ENCODE measurements around the gene ITPK1. TPM values are rescaled to one million over a fixed set of nuclear protein-coding genes. Genes with fewer than 3 reads are reported as not detected.

The ITPK1 gene
- polyA plus RNA-seq, 4 donors, result 98.8 to 153 (median 138) TPM

GRCh38 chr14:93035917-93036651 lies 79.6 kb downstream of the ITPK1 start:
- DNase-seq, result peak in 1 of 2 donors; percentile 71
- FAIRE-seq, result no peak
- H3K4me1 ChIP-seq (ENCODE audit: control insufficient read depth in 3 of 3, insufficient read depth in 2 of 3, low read depth in 1 of 3, low read length in 2 of 3), result peaks cover 20 to 84% (median 26%) of the 10 kb centered on the region in 3 donors
- 65 to 75% (median 73%) methylated on average over 20 to 22 of the region's 22 CpGs for WGBS, 3 donors
- peaks cover 0 to 52% (median 0%) of the 10 kb centered on the region in 3 donors for H3K36me3 ChIP-seq (ENCODE audit: control insufficient read depth in 3 of 3, insufficient read depth in 2 of 3, low read depth in 1 of 3, low read length in 3 of 3)
- no peaks in the 10 kb centered on the region for H3K9me3 ChIP-seq (ENCODE audit: control insufficient read depth in 2 of 2, insufficient read depth in 1 of 2, low read depth in 1 of 2, low read length in 1 of 2)
- no peak overlapping the region for H3K4me3 ChIP-seq (ENCODE audit: low read depth in 1 of 3, low read length in 3 of 3)
- H3K27ac ChIP-seq (ENCODE audit: low read depth in 1 of 3, low read length in 2 of 3), result peak overlapping the region; percentile 55 to 82 (median 57)
- no peaks in the 10 kb centered on the region for H3K27me3 ChIP-seq (ENCODE audit: control insufficient read depth in 3 of 3, insufficient read depth in 3 of 3, low read length in 3 of 3)

DNA sequence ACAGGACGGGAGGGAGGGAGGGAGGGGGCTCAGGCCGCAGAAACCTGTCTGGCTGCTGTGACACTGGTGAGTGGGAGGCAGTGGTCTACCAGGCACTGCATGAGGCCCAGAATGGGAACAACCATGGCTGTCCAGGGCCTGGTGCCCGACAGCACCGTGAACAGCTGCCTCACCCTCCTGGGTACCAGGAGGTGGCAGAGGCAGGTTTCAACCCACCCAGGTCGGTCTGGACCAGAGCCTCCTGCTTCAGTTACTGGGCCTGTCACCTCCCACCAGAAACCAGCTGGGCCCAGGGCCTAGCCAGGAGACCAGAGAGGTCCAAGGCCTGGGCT lies 80.2 kb downstream of the ITPK1 start:
- WGBS, 3 donors, result 86 to 92% (median 89%) methylated on average over 4 to 5 of the region's 5 CpGs
- Histone ChIP-seq H3K9me3 (ENCODE audit: control insufficient read depth in 2 of 2, insufficient read depth in 1 of 2, low read depth in 1 of 2, low read length in 1 of 2) (no peaks in the 10 kb centered on the region), H3K36me3 (ENCODE audit: control insufficient read depth in 3 of 3, insufficient read depth in 2 of 3, low read depth in 1 of 3, low read length in 3 of 3) (peaks cover 0 to 54% (median 0%) of the 10 kb centered on the region in 3 donors), H3K27ac (ENCODE audit: low read depth in 1 of 3, low read length in 2 of 3) (peak overlapping the region; percentile 55 to 82 (median 57)), H3K4me1 (ENCODE audit: control insufficient read depth in 3 of 3, insufficient read depth in 2 of 3, low read depth in 1 of 3, low read length in 2 of 3) (peaks cover 15 to 78% (median 22%) of the 10 kb centered on the region in 3 donors), H3K27me3 (ENCODE audit: control insufficient read depth in 3 of 3, insufficient read depth in 3 of 3, low read length in 3 of 3) (no peaks in the 10 kb centered on the region), H3K4me3 (ENCODE audit: low read depth in 1 of 3, low read length in 3 of 3) (no peak overlapping the region)
- FAIRE-seq (no peak), DNase-seq (no peak)

GRCh38 chr14:93034671-93034994 lies 81.1 kb downstream of the ITPK1 start:
- Histone ChIP-seq H3K4me3 (ENCODE audit: low read depth in 1 of 3, low read length in 3 of 3) (no peak overlapping the region), H3K27me3 (ENCODE audit: control insufficient read depth in 3 of 3, insufficient read depth in 3 of 3, low read length in 3 of 3) (no peaks in the 10 kb centered on the region), H3K27ac (ENCODE audit: low read depth in 1 of 3, low read length in 2 of 3) (peak overlapping the region in 2 of 3 donors; percentile 61 to 82), H3K9me3 (ENCODE audit: control insufficient read depth in 2 of 2, insufficient read depth in 1 of 2, low read depth in 1 of 2, low read length in 1 of 2) (no peaks in the 10 kb centered on the region), H3K36me3 (ENCODE audit: control insufficient read depth in 3 of 3, insufficient read depth in 2 of 3, low read depth in 1 of 3, low read length in 3 of 3) (peaks cover 0 to 53% (median 2%) of the 10 kb centered on the region in 3 donors), H3K4me1 (ENCODE audit: control insufficient read depth in 3 of 3, insufficient read depth in 2 of 3, low read depth in 1 of 3, low read length in 2 of 3) (peaks cover 11 to 69% (median 18%) of the 10 kb centered on the region in 3 donors)
- FAIRE-seq, result no peak
- WGBS, 3 donors, result 70 to 89% (median 84%) methylated on average over 3 to 5 of the region's 5 CpGs
- DNase-seq, result no peak

DNA sequence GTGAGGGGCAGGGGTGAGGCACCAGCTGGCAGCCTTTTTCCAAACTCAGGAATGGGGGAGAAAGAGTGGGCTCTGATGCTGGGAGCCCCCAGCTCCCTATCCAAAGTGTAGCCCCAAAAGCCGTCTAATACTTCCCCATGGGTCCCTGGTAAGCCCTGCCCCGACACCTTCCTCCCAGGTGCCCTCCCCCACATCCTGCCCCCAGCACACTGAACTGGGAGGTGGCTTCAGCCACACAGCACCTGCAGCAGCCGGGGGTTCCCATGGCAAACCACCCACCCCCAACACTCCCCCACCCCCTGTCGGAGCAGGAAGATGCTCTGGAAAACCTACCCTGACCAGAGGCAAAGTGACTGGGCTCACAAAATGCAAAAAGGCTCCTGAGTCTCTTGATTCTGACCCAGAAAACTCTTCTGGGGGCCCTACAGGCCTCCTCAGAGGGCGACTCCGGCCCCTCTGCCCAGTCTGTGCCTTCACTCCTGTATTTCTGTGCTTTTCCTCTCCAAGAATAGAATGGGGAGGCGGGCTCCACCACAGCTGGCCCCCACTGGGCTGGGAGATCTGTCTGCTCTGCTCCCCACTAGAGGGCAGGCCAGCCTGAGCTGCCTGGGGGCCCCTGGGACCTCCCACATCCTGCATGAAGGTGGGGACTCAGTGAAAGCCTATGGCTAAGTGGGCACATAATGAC lies 81.6 kb downstream of the ITPK1 start:
- H3K9me3 ChIP-seq (ENCODE audit: control insufficient read depth in 2 of 2, insufficient read depth in 1 of 2, low read depth in 1 of 2, low read length in 1 of 2), result no peaks in the 10 kb centered on the region
- FAIRE-seq (no peak), DNase-seq (peak in 1 of 2 donors; percentile 60)
- 68 to 83% (median 77%) methylated on average over 6 to 7 of the region's 7 CpGs for WGBS, 3 donors
- H3K4me3 ChIP-seq (ENCODE audit: low read depth in 1 of 3, low read length in 3 of 3), result no peak overlapping the region
- peak overlapping the region in 2 of 3 donors; percentile 79 to 82 for H3K27ac ChIP-seq (ENCODE audit: low read depth in 1 of 3, low read length in 2 of 3)
- H3K27me3 ChIP-seq (ENCODE audit: control insufficient read depth in 3 of 3, insufficient read depth in 3 of 3, low read length in 3 of 3), result no peaks in the 10 kb centered on the region
- H3K4me1 ChIP-seq (ENCODE audit: control insufficient read depth in 3 of 3, insufficient read depth in 2 of 3, low read depth in 1 of 3, low read length in 2 of 3), result peaks cover 11 to 66% (median 15%) of the 10 kb centered on the region in 3 donors
- peaks cover 0 to 56% (median 2%) of the 10 kb centered on the region in 3 donors for H3K36me3 ChIP-seq (ENCODE audit: control insufficient read depth in 3 of 3, insufficient read depth in 2 of 3, low read depth in 1 of 3, low read length in 3 of 3)

DNA sequence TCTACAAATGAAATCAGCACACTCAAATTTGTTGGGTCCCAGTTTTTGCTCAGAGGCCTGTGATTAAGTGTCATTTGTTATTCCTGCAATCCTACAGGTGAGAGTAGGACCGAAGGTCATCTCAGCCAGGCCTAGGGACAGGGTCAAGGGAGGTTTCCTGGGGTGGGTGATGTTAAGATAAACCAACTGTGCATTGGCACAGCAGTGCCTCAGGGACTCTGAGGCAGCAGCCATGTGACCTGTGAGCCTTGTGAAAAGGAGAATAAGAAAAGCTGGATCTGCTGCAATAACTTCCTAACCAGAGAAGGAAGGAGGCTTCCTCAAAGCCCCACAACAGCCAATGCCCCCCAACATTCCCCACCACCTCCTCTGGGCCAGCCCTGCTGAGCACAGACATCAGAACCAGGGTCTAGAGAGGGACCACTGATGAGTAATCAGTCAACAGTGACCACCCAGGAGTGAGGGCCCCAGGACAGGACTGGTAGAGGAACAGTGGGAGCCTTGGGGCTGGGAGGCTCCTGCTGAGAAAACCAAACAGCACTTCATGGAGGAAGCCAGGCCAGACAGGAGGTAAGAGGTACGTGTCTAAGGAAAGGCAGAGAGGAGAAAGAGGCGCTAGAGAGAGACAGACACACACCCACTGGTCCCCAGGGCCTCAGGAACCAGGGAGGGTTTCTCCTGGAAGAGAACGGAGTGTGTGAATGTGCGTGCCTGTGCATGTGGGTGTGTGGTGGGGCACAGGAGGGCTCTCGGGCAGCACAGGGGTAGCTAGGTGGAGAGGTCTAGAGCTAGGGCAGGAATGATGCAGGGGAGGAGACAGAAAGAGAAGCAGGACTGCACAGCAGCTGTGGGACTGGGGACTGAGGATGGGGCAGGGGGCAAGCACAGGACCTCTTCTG lies 82.4 kb downstream of the ITPK1 start:
- peak overlapping the region; percentile 7 to 82 (median 79) for H3K27ac ChIP-seq (ENCODE audit: low read depth in 1 of 3, low read length in 2 of 3)
- no peak for FAIRE-seq

GRCh38 chr14:93032421-93032936 lies 83.2 kb downstream of the ITPK1 start:
- no peaks in the 10 kb centered on the region for H3K27me3 ChIP-seq (ENCODE audit: control insufficient read depth in 3 of 3, insufficient read depth in 3 of 3, low read length in 3 of 3)
- no peaks in the 10 kb centered on the region for H3K9me3 ChIP-seq (ENCODE audit: control insufficient read depth in 2 of 2, insufficient read depth in 1 of 2, low read depth in 1 of 2, low read length in 1 of 2)
- peak in 1 of 2 donors; percentile 48 for DNase-seq
- WGBS, 3 donors, result 51 to 61% (median 53%) methylated on average over 11 of the region's 11 CpGs
- H3K4me1 ChIP-seq (ENCODE audit: control insufficient read depth in 3 of 3, insufficient read depth in 2 of 3, low read depth in 1 of 3, low read length in 2 of 3), result peaks cover 11 to 61% (median 15%) of the 10 kb centered on the region in 3 donors
- peaks cover 0 to 68% (median 2%) of the 10 kb centered on the region in 3 donors for H3K36me3 ChIP-seq (ENCODE audit: control insufficient read depth in 3 of 3, insufficient read depth in 2 of 3, low read depth in 1 of 3, low read length in 3 of 3)
- H3K27ac ChIP-seq (ENCODE audit: low read depth in 1 of 3, low read length in 2 of 3), result peak overlapping the region in 2 of 3 donors; percentile 79 to 82
- H3K4me3 ChIP-seq (ENCODE audit: low read depth in 1 of 3, low read length in 3 of 3), result no peak overlapping the region
- FAIRE-seq, result no peak

More for the DNA sequence above, 82.4 kb downstream of the ITPK1 start:
- H3K4me3 ChIP-seq (ENCODE audit: low read depth in 1 of 3, low read length in 3 of 3), result no peak overlapping the region
- H3K36me3 ChIP-seq (ENCODE audit: control insufficient read depth in 3 of 3, insufficient read depth in 2 of 3, low read depth in 1 of 3, low read length in 3 of 3), result peaks cover 0 to 60% (median 2%) of the 10 kb centered on the region in 3 donors
- no peaks in the 10 kb centered on the region for H3K27me3 ChIP-seq (ENCODE audit: control insufficient read depth in 3 of 3, insufficient read depth in 3 of 3, low read length in 3 of 3)
- H3K4me1 ChIP-seq (ENCODE audit: control insufficient read depth in 3 of 3, insufficient read depth in 2 of 3, low read depth in 1 of 3, low read length in 2 of 3), result peaks cover 11 to 66% (median 15%) of the 10 kb centered on the region in 3 donors
- WGBS, 3 donors, result 73 to 76% (median 75%) methylated on average over 6 of the region's 6 CpGs
- peak; percentile 46 to 76 for DNase-seq
- H3K9me3 ChIP-seq (ENCODE audit: control insufficient read depth in 2 of 2, insufficient read depth in 1 of 2, low read depth in 1 of 2, low read length in 1 of 2), result no peaks in the 10 kb centered on the region

DNA sequence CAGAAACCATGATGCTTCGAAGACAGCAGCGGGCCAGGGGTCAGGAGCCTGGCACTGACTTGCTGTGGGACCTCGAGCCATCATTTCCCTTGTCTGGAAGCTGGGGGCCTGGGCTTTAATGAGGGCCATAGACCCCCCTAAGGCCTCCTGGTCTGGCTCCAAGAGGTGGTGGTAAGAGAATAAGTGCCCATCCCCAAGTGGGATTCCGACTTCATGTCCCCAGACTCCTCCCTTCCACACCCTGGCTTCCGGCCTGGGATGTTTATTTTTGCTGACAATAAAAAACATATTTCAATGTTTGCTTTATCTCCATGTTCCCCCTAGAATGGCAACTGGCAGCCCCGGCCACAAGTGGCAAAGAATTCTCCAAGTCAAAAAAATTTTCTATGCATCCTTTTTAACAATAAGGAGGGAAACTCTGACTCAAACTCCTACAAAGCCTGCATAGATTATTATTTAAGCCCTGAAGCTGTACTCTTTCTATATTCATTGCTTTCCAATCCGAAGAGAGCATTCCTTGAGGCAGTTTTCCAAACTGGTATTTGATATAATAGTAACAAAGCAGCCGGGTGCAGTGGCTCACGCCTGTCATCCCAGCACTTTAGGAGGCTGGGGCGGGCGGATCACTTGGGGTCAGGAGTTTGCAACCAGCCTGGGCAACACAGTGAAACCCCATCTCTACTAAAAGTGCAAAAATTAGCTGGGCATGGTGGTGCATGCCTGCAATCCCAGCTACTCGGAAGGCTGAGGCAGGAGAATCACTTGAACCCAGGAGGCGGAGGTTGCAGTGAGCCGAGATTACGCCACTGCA lies 84.0 kb downstream of the ITPK1 start:
- Histone ChIP-seq H3K9me3 (ENCODE audit: control insufficient read depth in 2 of 2, insufficient read depth in 1 of 2, low read depth in 1 of 2, low read length in 1 of 2) (no peaks in the 10 kb centered on the region), H3K4me1 (ENCODE audit: control insufficient read depth in 3 of 3, insufficient read depth in 2 of 3, low read depth in 1 of 3, low read length in 2 of 3) (peaks cover 11 to 54% (median 12%) of the 10 kb centered on the region in 3 donors), H3K27ac (ENCODE audit: low read depth in 1 of 3, low read length in 2 of 3) (no peak overlapping the region), H3K4me3 (ENCODE audit: low read depth in 1 of 3, low read length in 3 of 3) (no peak overlapping the region), H3K27me3 (ENCODE audit: control insufficient read depth in 3 of 3, insufficient read depth in 3 of 3, low read length in 3 of 3) (no peaks in the 10 kb centered on the region), H3K36me3 (ENCODE audit: control insufficient read depth in 3 of 3, insufficient read depth in 2 of 3, low read depth in 1 of 3, low read length in 3 of 3) (peaks cover 0 to 65% (median 2%) of the 10 kb centered on the region in 3 donors)
- 83 to 93% (median 88%) methylated on average over 15 of the region's 15 CpGs for WGBS, 3 donors
- FAIRE-seq (no peak), DNase-seq (no peak)

Measured in small intestine (tissue), 7 donors.